OCI-LY7 (cell line): ENCODE measurements around the gene WAS. TPM values are rescaled to one million over a fixed set of nuclear protein-coding genes. Genes with fewer than 3 reads are reported as not detected.
A peak's percentile ranks its signal among the peaks of the same experiment; 100 is the strongest.

Source experiments
- BruUV-seq: library from RNA; stranded (reverse); fragments of 400-500 nt; replicated peaks from 2 replicates; lab custom pipeline; 2021; lab: Mats Ljungman, UMichigan
- CTCF ChIA-PET: fragments of 300-600 bp; sonication (Branson Sonifier 250); formaldehyde crosslinking; loops from one replicate; lab custom pipeline; 2022; ENCODE audit warnings: antibody characterized with exemption; ENCODE audit not compliant: unreplicated experiment; lab: Charles Lee
- POLR2A ChIA-PET: fragments of 300-600 bp; sonication (Branson Sonifier 250); formaldehyde crosslinking; loops from one replicate; lab custom pipeline; 2022; ENCODE audit warnings: antibody characterized with exemption; lab: Charles Lee
- DNase-seq: peaks from one replicate; pipeline ENCODE4 v3.0.0-alpha.2; 2015; ENCODE audit warnings: low spot score
- H2AFZ ChIP-seq: fragments of 200-600 bp; sonication (generic), shearing (Covaris generic); 2 replicates; pipeline ENCODE4 v1.6.1; 2014; ENCODE audit warnings: mild to moderate bottlenecking, antibody characterized with exemption, low read length, moderate library complexity
- H3K27ac ChIP-seq: fragments of 200-600 bp; sonication (generic); 2 replicates; pipeline ENCODE4 v1.5.1; 2014; ENCODE audit warnings: mixed run types, low read depth, mild to moderate bottlenecking, moderate library complexity, low read length, inconsistent platforms; ENCODE audit not compliant: poor library complexity, severe bottlenecking
- H3K36me3 ChIP-seq: fragments of 200-600 bp; sonication (generic); 2 replicates; pipeline ENCODE4 v1.6.1; 2014; ENCODE audit warnings: mild to moderate bottlenecking, antibody characterized with exemption, low read length, moderate library complexity, mixed read lengths; ENCODE audit not compliant: insufficient read depth
- H3K4me1 ChIP-seq: fragments of 200-600 bp; sonication (generic); 2 replicates; pipeline ENCODE4 v1.5.1; 2014; ENCODE audit warnings: mild to moderate bottlenecking, low read length; ENCODE audit not compliant: insufficient read depth, poor library complexity, severe bottlenecking
- H3K4me2 ChIP-seq: fragments of 200-600 bp; sonication (generic); 2 replicates; pipeline ENCODE4 v1.6.1; 2014; ENCODE audit warnings: mild to moderate bottlenecking, low read length
- H3K4me3 ChIP-seq: fragments of 200-600 bp; sonication (generic); 2 replicates; pipeline ENCODE4 v1.5.1; 2014; ENCODE audit warnings: mild to moderate bottlenecking, low read depth, low read length; ENCODE audit not compliant: poor library complexity, severe bottlenecking
- H3K79me2 ChIP-seq: fragments of 200-600 bp; sonication (generic); 2 replicates; pipeline ENCODE4 v1.6.1; 2016; ENCODE audit warnings: low read depth, mild to moderate bottlenecking, low read length, moderate library complexity, mixed read lengths; ENCODE audit not compliant: insufficient read depth
- H3K9me2 ChIP-seq: fragments of 200-600 bp; sonication (generic); 2 replicates; pipeline ENCODE4 v1.6.1; 2016; ENCODE audit warnings: mild to moderate bottlenecking, low read length, mixed read lengths; ENCODE audit not compliant: insufficient read depth
- H3K9me3 ChIP-seq: fragments of 200-600 bp; sonication (generic); 2 replicates; pipeline ENCODE4 v1.6.1; 2014; ENCODE audit warnings: mild to moderate bottlenecking, mixed run types, low read length, mixed read lengths
- H4K20me1 ChIP-seq: fragments of 200-600 bp; sonication (generic); 2 replicates; pipeline ENCODE4 v1.6.1; 2014; ENCODE audit warnings: mild to moderate bottlenecking, antibody characterized with exemption, low read length, moderate library complexity, mixed read lengths; ENCODE audit not compliant: insufficient read depth
- CTCF ChIP-seq: fragments of 200-600 bp; sonication (generic); conservative IDR thresholded peaks from 2 replicates; pipeline ENCODE4 v1.5.1; 2014; ENCODE audit warnings: mild to moderate bottlenecking, antibody characterized with exemption, low read length, moderate library complexity, mixed read lengths
- EZH2phosphoT487 ChIP-seq: fragments of 200-600 bp; sonication (generic); IDR thresholded peaks from 2 replicates; pipeline ENCODE4 v1.6.1; 2018; ENCODE audit warnings: low read depth, borderline replicate concordance, mild to moderate bottlenecking, mixed run types, antibody characterized with exemption, low read length, moderate library complexity, mixed read lengths
- intact Hi-C: fragments of 100-400 bp; cut with micrococcal nuclease; formaldehyde crosslinking; loops from one replicate; pipeline ENCODE4 v1.10.0; 2022; ENCODE audit not compliant: unreplicated experiment
- total RNA-seq, 2 experiments: library from RNA; depleted of rRNA in 1 of 2; stranded (reverse); fragments of >200 nt in 1 of 2; shearing (Covaris generic) in 1 of 2; gene quantifications; 2 replicates each; pipeline ENCODE4 v1.2.3, GENCODE V29; 2014 to 2022

WAS gene
- total RNA-seq, 2 experiments from 2014 or later = 43.9 to 87.0 TPM

- ChIA-PET CTCF (interaction anchor here (0.6 kb wide), 1 partner anchor 122 kb away, joined by 4 read pairs; no protein-coding TSS in a partner anchor), POLR2A (interaction anchor here (0.6 to 1.4 kb wide), 3 partner anchors 28 to 105 kb away, joined by 3 to 10 read pairs (median 3); no protein-coding TSS in a partner anchor)
- Histone ChIP-seq H2AFZ (0 out of 2 replicates have a peak overlapping the region, but pooled peaks have one; percentile 57), H3K4me3 (peak overlapping the region; percentile 99), H4K20me1 (no peaks in the 10 kb centered on the region), H3K4me2 (peak overlapping the region; percentile 94), H3K9me2 (no peaks in the 10 kb centered on the region), H3K27ac (peak overlapping the region; percentile 85), H3K36me3 (no peaks in the 10 kb centered on the region; the same call in 1 of the 2 replicates), H3K79me2 (peaks cover 6% of the 10 kb centered on the region; the same call in 1 of the 2 replicates), H3K9me3 (no peaks in the 10 kb centered on the region), H3K4me1 (peaks cover 39% of the 10 kb centered on the region)
- intact Hi-C loops = loop anchor here (1.0 to 5.0 kb wide), 3 partner anchors 20 to 261 kb away; partner anchors contain the start of gene SUV39H1
- DNase-seq = peak; percentile 92
- TF ChIP-seq CTCF (no peak), EZH2phosphoT487 (no peak)
- no TSS peak for BruUV-seq
These were observed 7.3 kb upstream of the WAS start for GRCh38 chrX:48676106-48676892.

- no TSS peak for BruUV-seq
- no peak overlapping the region for H2AFZ ChIP-seq
- peak; percentile 44 for DNase-seq
- H3K27ac ChIP-seq = peak overlapping the region; percentile 79
- H3K4me3 ChIP-seq = peak overlapping the region; percentile 99
- ChIA-PET CTCF (interaction anchor here (0.6 kb wide), 1 partner anchor 122 kb away, joined by 4 read pairs; no protein-coding TSS in a partner anchor), POLR2A (interaction anchor here (0.6 to 1.4 kb wide), 3 partner anchors 28 to 104 kb away, joined by 3 to 10 read pairs (median 3); no protein-coding TSS in a partner anchor)
- H3K9me2 ChIP-seq = no peaks in the 10 kb centered on the region
- no peaks in the 10 kb centered on the region; the same call in 1 of the 2 replicates for H3K36me3 ChIP-seq
- H3K9me3 ChIP-seq = no peaks in the 10 kb centered on the region
- intact Hi-C loops = loop anchor here (1.0 to 5.0 kb wide), 3 partner anchors 19 to 260 kb away; partner anchors contain the start of gene SUV39H1
- TF ChIP-seq EZH2phosphoT487 (no peak), CTCF (no peak)
- peaks cover 6% of the 10 kb centered on the region; the same call in 1 of the 2 replicates for H3K79me2 ChIP-seq
- peak overlapping the region; percentile 89 for H3K4me2 ChIP-seq
- no peaks in the 10 kb centered on the region for H4K20me1 ChIP-seq
- peaks cover 33% of the 10 kb centered on the region for H3K4me1 ChIP-seq
These were observed 6.7 kb upstream of the WAS start for GRCh38 chrX:48676893-48677270.
